ENCODE data around the gene SMPDL3A.

SMPDL3A gene

GRCh38 chr6:122778302-122778701 is 10.8 kb upstream of the SMPDL3A start:
- DNase-seq (ENCODE audit: low spot score) = no peak

- no peak for DNase-seq (ENCODE audit: low spot score)
Observed at GRCh38 chr6:122778985-122779661, 9.9 kb upstream of the SMPDL3A start.

GRCh38 chr6:122779667-122780066 is 9.4 kb upstream of the SMPDL3A start, which contains the start of gene FABP7:
TSS of gene FABP7 (plus strand) at chr6:122779716. CDS start at chr6:122779795, 79 bp downstream.
- DNase-seq (ENCODE audit: low spot score) = no peak

GRCh38 chr6:122780114-122780513 is 8.9 kb upstream of the SMPDL3A start:
- DNase-seq (ENCODE audit: low spot score) = no peak

- DNase-seq (ENCODE audit: low spot score) = no peak
Observed at GRCh38 chr6:122781716-122782115, 7.3 kb upstream of the SMPDL3A start.

- no peak for DNase-seq (ENCODE audit: low spot score)
Observed at GRCh38 chr6:122783401-122783800, 5.7 kb upstream of the SMPDL3A start.

- DNase-seq (ENCODE audit: low spot score) = no peak
Observed at GRCh38 chr6:122785891-122786290, 3.2 kb upstream of the SMPDL3A start.

GRCh38 chr6:122787721-122788120 is 1.3 kb upstream of the SMPDL3A start:
- DNase-seq (ENCODE audit: low spot score) = no peak

- no peak for DNase-seq (ENCODE audit: low spot score)
Observed at GRCh38 chr6:122788208-122788607, 850 bp upstream of the SMPDL3A start.

- DNase-seq (ENCODE audit: low spot score) = no peak
Observed at GRCh38 chr6:122788663-122789181, 336 bp upstream of the SMPDL3A start.

GRCh38 chr6:122790028-122790422 is 967 bp downstream of the SMPDL3A start:
- no peak for DNase-seq (ENCODE audit: low spot score)

GRCh38 chr6:122790423-122791309 is 1.6 kb downstream of the SMPDL3A start:
- DNase-seq (ENCODE audit: low spot score) = peak; percentile 38

GRCh38 chr6:122791310-122791679 is 2.2 kb downstream of the SMPDL3A start:
- DNase-seq (ENCODE audit: low spot score) = no peak

- no peak for DNase-seq (ENCODE audit: low spot score)
Observed at GRCh38 chr6:122792766-122793165, 3.7 kb downstream of the SMPDL3A start.

GRCh38 chr6:122797537-122797936 is 8.5 kb downstream of the SMPDL3A start:
- no peak for DNase-seq (ENCODE audit: low spot score)

GRCh38 chr6:122798099-122798641 is 9.1 kb downstream of the SMPDL3A start:
- DNase-seq (ENCODE audit: low spot score) = peak; percentile 65

GRCh38 chr6:122799140-122799745 is 10.2 kb downstream of the SMPDL3A start:
- no peak for DNase-seq (ENCODE audit: low spot score)

GRCh38 chr6:122799916-122800686 is 11.0 kb downstream of the SMPDL3A start:
- no peak for DNase-seq (ENCODE audit: low spot score)

- no peak for DNase-seq (ENCODE audit: low spot score)
Observed at GRCh38 chr6:122800906-122801305, 11.8 kb downstream of the SMPDL3A start.

GRCh38 chr6:122801397-122801796 is 12.3 kb downstream of the SMPDL3A start:
- no peak for DNase-seq (ENCODE audit: low spot score)

- DNase-seq (ENCODE audit: low spot score) = no peak
Observed at GRCh38 chr6:122803171-122803661, 14.2 kb downstream of the SMPDL3A start.
